IMR-90 (cell line): ENCODE results near the gene ADGRL3. TPM values are rescaled to one million over a fixed set of nuclear protein-coding genes. Genes with fewer than 3 reads are reported as not detected.

Experiments used
- ATAC-seq: fragments of 200-7000 bp; cut with Tn5 transposase; 2 replicates; pipeline ENCODE4 v1.9.1; 2020; ENCODE audit warnings: low read depth, mild to moderate bottlenecking, moderate library complexity
- BruUV-seq: library from RNA; stranded (reverse); fragments of 400-500 nt; replicated peaks from 2 replicates; lab custom pipeline; 2021; lab: Mats Ljungman, UMichigan
- CTCF ChIA-PET: fragments of 300-600 bp; formaldehyde crosslinking; extraction: SDS; loops from one replicate; lab custom pipeline; 2021; ENCODE audit warnings: antibody characterized with exemption; lab: Yijun Ruan, JAX
- POLR2A ChIA-PET: fragments of 300-600 bp; sonication (Branson Sonifier 250); formaldehyde crosslinking; loops from one replicate; lab custom pipeline; 2022; ENCODE audit warnings: antibody characterized with exemption; ENCODE audit not compliant: unreplicated experiment; lab: Charles Lee
- DNase-seq: peaks from one replicate; pipeline ENCODE4 v3.0.0; 2013
- H2AFZ ChIP-seq: replicated peaks from 2 replicates; pipeline ENCODE3; 2013; ENCODE audit warnings: low read length, mild to moderate bottlenecking; ENCODE audit not compliant: poor library complexity
- H2AK5ac ChIP-seq: 2 replicates; pipeline ENCODE4 v1.6.1; 2013; ENCODE audit warnings: low read depth, low read length, inconsistent platforms
- H2AK9ac ChIP-seq: replicated peaks from 2 replicates; pipeline ENCODE3; 2013; ENCODE audit warnings: mild to moderate bottlenecking, low read depth, low read length, moderate library complexity; ENCODE audit not compliant: poor library complexity
- H2BK120ac ChIP-seq: 2 replicates; pipeline ENCODE4 v1.6.1; 2013; ENCODE audit warnings: low read depth, low read length, inconsistent platforms
- H2BK15ac ChIP-seq: 3 replicates; pipeline ENCODE4 v1.6.1; 2013; ENCODE audit warnings: low read depth, low read length, inconsistent platforms
- H2BK20ac ChIP-seq: 2 replicates; pipeline ENCODE4 v1.6.1; 2013; ENCODE audit warnings: low read depth, mild to moderate bottlenecking, inconsistent platforms, low read length, moderate library complexity
- H2BK5ac ChIP-seq: 2 replicates; pipeline ENCODE4 v1.6.1; 2013; ENCODE audit warnings: mild to moderate bottlenecking, low read depth, low read length, inconsistent platforms; ENCODE audit not compliant: poor library complexity, severe bottlenecking
- H3K14ac ChIP-seq: replicated peaks from 2 replicates; pipeline ENCODE4 v1.6.1; 2013; ENCODE audit warnings: low read depth, low read length, inconsistent platforms
- H3K18ac ChIP-seq: 2 replicates; pipeline ENCODE4 v1.6.1; 2013; ENCODE audit warnings: low read depth, low read length, control low read depth
- H3K23ac ChIP-seq: 2 replicates; pipeline ENCODE4 v1.6.1; 2013; ENCODE audit warnings: low read depth, low read length, inconsistent platforms
- H3K27ac ChIP-seq: 2 replicates; pipeline ENCODE4 v1.5.1; 2013; ENCODE audit warnings: mild to moderate bottlenecking, control low read depth, low read length; ENCODE audit not compliant: insufficient read depth
- H3K27me3 ChIP-seq: 2 replicates; pipeline ENCODE4 v1.6.1; 2013; ENCODE audit warnings: low read length; ENCODE audit not compliant: control insufficient read depth, insufficient read depth
- H3K36me3 ChIP-seq: 2 replicates; pipeline ENCODE4 v1.6.1; 2013; ENCODE audit warnings: low read length, mixed read lengths; ENCODE audit not compliant: control insufficient read depth, insufficient read depth
- H3K4ac ChIP-seq: 2 replicates; pipeline ENCODE4 v1.6.1; 2013; ENCODE audit warnings: low read depth, low read length, inconsistent platforms
- H3K4me1 ChIP-seq: 2 replicates; pipeline ENCODE4 v1.6.1; 2013; ENCODE audit warnings: low read length, mixed read lengths; ENCODE audit not compliant: control insufficient read depth, insufficient read depth
- H3K4me2 ChIP-seq: 2 replicates; pipeline ENCODE4 v1.6.1; 2013; ENCODE audit warnings: low read depth, mild to moderate bottlenecking, control low read depth, low read length, moderate library complexity
- H3K4me3 ChIP-seq: 2 replicates; pipeline ENCODE4 v1.5.1; 2013; ENCODE audit warnings: low read depth, mild to moderate bottlenecking, control low read depth, low read length, moderate library complexity; ENCODE audit not compliant: insufficient read depth
- H3K56ac ChIP-seq: 2 replicates; pipeline ENCODE4 v1.6.1; 2013; ENCODE audit warnings: low read length, inconsistent platforms; ENCODE audit not compliant: insufficient read depth; ENCODE audit errors: extremely low read depth
- H3K79me1 ChIP-seq, 2 experiments: 2 replicates each; pipeline ENCODE4 v1.6.1; 2013; ENCODE audit warnings: low read length in 2 of 2, inconsistent platforms in 1 of 2, low read depth in 1 of 2
- H3K9ac ChIP-seq: 2 replicates; pipeline ENCODE4 v1.6.1; 2013; ENCODE audit warnings: low read depth, low read length, control low read depth
- H3K9me1 ChIP-seq: 2 replicates; pipeline ENCODE4 v1.6.1; 2013; ENCODE audit warnings: low read length, inconsistent platforms; ENCODE audit not compliant: insufficient read depth
- H3K9me3 ChIP-seq: 2 replicates; pipeline ENCODE4 v1.6.1; 2013; ENCODE audit warnings: low read length; ENCODE audit not compliant: control insufficient read depth, insufficient read depth
- H4K20me1 ChIP-seq: 2 replicates; pipeline ENCODE4 v1.6.1; 2013; ENCODE audit warnings: low read length, inconsistent platforms; ENCODE audit not compliant: insufficient read depth
- H4K5ac ChIP-seq: 2 replicates; pipeline ENCODE4 v1.6.1; 2013; ENCODE audit warnings: mild to moderate bottlenecking, low read depth, low read length, control low read depth
- H4K8ac ChIP-seq, 2 experiments: 2 replicates each; pipeline ENCODE4 v1.6.1; 2013; ENCODE audit warnings: low read depth in 2 of 2, low read length in 2 of 2, control low read depth in 1 of 2, inconsistent platforms in 1 of 2
- H4K91ac ChIP-seq: 2 replicates; pipeline ENCODE4 v1.6.1; 2013; ENCODE audit warnings: low read depth, low read length, inconsistent platforms; ENCODE audit not compliant: insufficient read depth
- ELK1 ChIP-seq: fragments of 150-350 bp; IDR thresholded peaks from 2 replicates; pipeline ENCODE4 v1.6.1; 2016; ENCODE audit warnings: low read depth, mild to moderate bottlenecking, low read length, moderate library complexity, borderline replicate concordance
- MAZ ChIP-seq: IDR thresholded peaks from 2 replicates; pipeline ENCODE4 v1.6.1; 2012; ENCODE audit warnings: low read depth, mild to moderate bottlenecking, low read length, improper control_type of control experiment, moderate library complexity, borderline replicate concordance
- NFE2L2 ChIP-seq: fragments of 150-350 bp; IDR thresholded peaks from 2 replicates; pipeline ENCODE4 v1.6.1; 2016; ENCODE audit warnings: low read depth, mild to moderate bottlenecking, low read length
- POLR2A ChIP-seq: IDR thresholded peaks from 2 replicates; pipeline ENCODE4 v1.6.1; 2012; ENCODE audit warnings: mild to moderate bottlenecking, low read depth, low read length
- SMC3 ChIP-seq: fragments of 150-350 bp; IDR thresholded peaks from 2 replicates; pipeline ENCODE4 v1.6.1; 2016; ENCODE audit warnings: low read depth, mild to moderate bottlenecking, antibody characterized with exemption, low read length, moderate library complexity
- WGBS, 2 experiments: methylation state at CpG; one replicate each; pipeline versions ENCODE4 v1.1.5 to v1.1.7; 2013; ENCODE audit warnings: missing lambda C conversion rate in 2 of 2; ENCODE audit not compliant: insufficient read length in 1 of 2; ENCODE audit errors: extremely low coverage in 2 of 2; 5-methylcytosine and 5-hydroxymethylcytosine counted together
- dilution Hi-C: fragments of 300-500 bp; cut with HindIII; formaldehyde crosslinking; loops from one replicate; pipeline ENCODE4 v1.14.3; 2018; ENCODE audit warnings: low sequenced_read_pairs; ENCODE audit not compliant: unreplicated experiment
- in situ Hi-C: fragments of 300-500 bp; cut with MboI; formaldehyde crosslinking; loops from 3 replicates; pipeline ENCODE4 v1.14.3; 2019; ENCODE audit warnings: low sequenced_read_pairs, inconsistent platforms, mixed read lengths
- intact Hi-C: fragments of 100-400 bp; cut with micrococcal nuclease; formaldehyde crosslinking; loops from 2 replicates; pipeline ENCODE4 v1.10.0; 2022
- polyA plus RNA-seq, 3 experiments: library from polyadenylated mRNA; depleted of rRNA; stranded (reverse); fragments of >200 nt; gene quantifications; 2 replicates each; pipeline ENCODE4 v1.2.3, GENCODE V29; 2012; ENCODE audit warnings: low replicate concordance in 1 of 3
- total RNA-seq: library from RNA; depleted of rRNA; stranded (reverse); fragments of >200 nt; gene quantifications from 2 replicates; pipeline ENCODE4 v1.2.3, GENCODE V29; 2012

The ADGRL3 gene
- total and polyA plus RNA-seq, 2 of the 4 experiments (the other 2 are of a cell fraction) = 0.46 to 2.5 TPM

- Histone ChIP-seq H3K4me2 (no peak overlapping the region), H3K4ac (no peak overlapping the region), H4K20me1 (no peaks in the 10 kb centered on the region), H3K79me1 (no peaks in the 10 kb centered on the region), H3K23ac (no peak overlapping the region), H3K18ac (no peak overlapping the region), H4K5ac (no peak overlapping the region), H2AFZ (no peak overlapping the region), H2BK20ac (no peak overlapping the region), H4K91ac (no peak overlapping the region), H3K27me3 (no peaks in the 10 kb centered on the region), H3K4me3 (no peak overlapping the region), H4K8ac (no peak overlapping the region), H3K56ac (no peak overlapping the region), H3K9me1 (no peaks in the 10 kb centered on the region), H3K4me1 (no peaks in the 10 kb centered on the region), H3K27ac (no peak overlapping the region), H2BK120ac (no peak overlapping the region), H3K9me3 (no peaks in the 10 kb centered on the region), H3K9ac (no peak overlapping the region), H2AK5ac (no peak overlapping the region), H3K14ac (no peak overlapping the region), H3K36me3 (no peaks in the 10 kb centered on the region), H2BK15ac (no peak overlapping the region), H2BK5ac (no peak overlapping the region), H2AK9ac (no peak overlapping the region)
- ATAC-seq (no peak), DNase-seq (no peak)
- CTCF ChIA-PET = no interaction called here
- WGBS, 2 experiments = 77% methylated on average over 2 of the region's 2 CpGs; no CpG with 5 or more reads in 1 of the 2 experiments
- no TSS peak for BruUV-seq
- in situ Hi-C loops = no loop called here
- POLR2A ChIA-PET = no interaction called here
- TF ChIP-seq MAZ (no peak), ELK1 (no peak), NFE2L2 (no peak), POLR2A (no peak), SMC3 (no peak)
- dilution Hi-C loops = no loop called here
- intact Hi-C loops = no loop called here
Measured at GRCh38 chr4:61882381-61882780, 682.3 kb downstream of the ADGRL3 start.
